Liver (tissue), 9 donors: Measurements from ENCODE around the gene MRPS23. TPM values are rescaled to one million over a fixed set of nuclear protein-coding genes. Genes with fewer than 3 reads are reported as not detected.

Source experiments
- DNase-seq: peaks from one replicate; pipeline ENCODE4 v3.0.0-alpha.2; 2017; ENCODE audit warnings: low spot score
- H3K27ac ChIP-seq, 2 donors: one replicate each; pipeline ENCODE4 v1.7.0; 2013; ENCODE audit warnings: inconsistent platforms in 2 of 2, low read length in 2 of 2, control low read depth in 1 of 2, low read depth in 1 of 2, mild to moderate bottlenecking in 1 of 2
- H3K27me3 ChIP-seq, 4 donors: one replicate each; pipeline versions ENCODE4 v1.6.1 to v1.7.0; 2013; ENCODE audit warnings: low read length in 3 of 4, inconsistent platforms in 1 of 4, mild to moderate bottlenecking in 1 of 4, moderate library complexity in 1 of 4; ENCODE audit not compliant: control insufficient read depth in 4 of 4, insufficient read depth in 4 of 4
- H3K36me3 ChIP-seq, 4 donors: one replicate each; pipeline versions ENCODE4 v1.6.1 to v1.7.0; 2013; ENCODE audit warnings: low read length in 3 of 4, mild to moderate bottlenecking in 3 of 4, low read depth in 1 of 4, moderate library complexity in 1 of 4; ENCODE audit not compliant: control insufficient read depth in 4 of 4, insufficient read depth in 3 of 4
- H3K4me1 ChIP-seq, 4 donors: one replicate each; pipeline versions ENCODE4 v1.6.1 to v1.7.0; 2013; ENCODE audit warnings: low read length in 3 of 4, mild to moderate bottlenecking in 3 of 4, moderate library complexity in 1 of 4; ENCODE audit not compliant: control insufficient read depth in 4 of 4, insufficient read depth in 4 of 4
- H3K4me3 ChIP-seq, 3 donors: one replicate each; pipeline versions ENCODE4 v1.6.1 to v1.7.0; 2013; ENCODE audit warnings: low read length in 3 of 3, control low read depth in 1 of 3, low read depth in 1 of 3, mild to moderate bottlenecking in 1 of 3
- H3K9ac ChIP-seq, 2 donors: one replicate each; pipeline ENCODE4 v1.7.0; 2013; ENCODE audit warnings: low read length in 2 of 2, mild to moderate bottlenecking in 2 of 2, moderate library complexity in 2 of 2, control low read depth in 1 of 2, low read depth in 1 of 2
- H3K9me3 ChIP-seq, 4 donors: one replicate each; pipeline versions ENCODE4 v1.6.1 to v1.7.0; 2013; ENCODE audit warnings: low read length in 3 of 4; ENCODE audit not compliant: control insufficient read depth in 4 of 4
- EGR1 ChIP-seq, 2 donors: IDR thresholded peaks; 2 replicates each; pipeline ENCODE4 v1.6.1; 2016 to 2018; ENCODE audit warnings: antibody characterized with exemption in 2 of 2, low read depth in 2 of 2
- FOXA2 ChIP-seq: IDR thresholded peaks from 2 replicates; pipeline ENCODE4 v1.6.1; 2016; ENCODE audit warnings: antibody characterized with exemption
- HNF4A ChIP-seq, 2 donors: conservative IDR thresholded peaks; 2 replicates each; pipeline ENCODE4 v1.6.1; 2016; ENCODE audit warnings: antibody characterized with exemption in 2 of 2, mild to moderate bottlenecking in 2 of 2
- NR2F2 ChIP-seq: IDR thresholded peaks from 2 replicates; pipeline ENCODE4 v1.6.1; 2016; ENCODE audit warnings: antibody characterized with exemption
- RAD21 ChIP-seq, 2 donors: IDR thresholded peaks; 2 replicates each; pipeline ENCODE4 v1.6.1; 2016; ENCODE audit warnings: antibody characterized with exemption in 2 of 2, mild to moderate bottlenecking in 2 of 2
- TAF1 ChIP-seq: conservative IDR thresholded peaks from 2 replicates; pipeline ENCODE4 v1.6.1; 2016; ENCODE audit warnings: antibody characterized with exemption, mild to moderate bottlenecking
- YY1 ChIP-seq: IDR thresholded peaks from 2 replicates; pipeline ENCODE4 v1.6.1; 2016; ENCODE audit warnings: antibody characterized with exemption, mild to moderate bottlenecking
- WGBS: extraction: QIAGEN DNeasy Blood & Tissue Kit; methylation state at CpG from one replicate; pipeline ENCODE4 v1.1.7; 2013; 5-methylcytosine and 5-hydroxymethylcytosine counted together
- polyA plus RNA-seq, 2 donors: library from polyadenylated mRNA; stranded (reverse) in 1 of 2; unstranded in 1 of 2; fragments of 200-250 nt in 1 of 2; fragments of >200 nt in 1 of 2; fragmentation: Nextera tagmentation in 1 of 2; extraction: Ambion mirVana in 1 of 2; gene quantifications; one replicate each; pipeline versions ENCODE4 v1.2.1 to v1.2.3, GENCODE V29; 2013 to 2015
- total RNA-seq, 2 donors: library from RNA; depleted of rRNA; stranded (reverse); fragments of >200 nt; gene quantifications; one replicate each; pipeline ENCODE4 v1.2.3, GENCODE V29; 2014
- TF ChIP-seq, protein P1 (sequence below): IDR thresholded peaks from 2 replicates; pipeline ENCODE4 v1.6.1; 2016; ENCODE audit warnings: antibody characterized with exemption
- TF ChIP-seq, protein P2 (sequence below): IDR thresholded peaks from 2 replicates; pipeline ENCODE4 v1.6.1; 2016; ENCODE audit warnings: antibody characterized with exemption
- TF ChIP-seq, protein P3 (sequence below): fragments of 150-350 bp; IDR thresholded peaks from 2 replicates; pipeline ENCODE4 v1.5.1; 2017; ENCODE audit warnings: improper control_type of control experiment, low read depth, low read length; ENCODE audit not compliant: missing input control
- donor health status: healthy.
- donor health status: healthy.
- donor health status: healthy.
- donor health status: healthy.
- donor health status: healthy.

MRPS23 gene
- total and polyA plus RNA-seq, 4 donors, result 9.8 to 24.3 (median 16.9) TPM

DNA sequence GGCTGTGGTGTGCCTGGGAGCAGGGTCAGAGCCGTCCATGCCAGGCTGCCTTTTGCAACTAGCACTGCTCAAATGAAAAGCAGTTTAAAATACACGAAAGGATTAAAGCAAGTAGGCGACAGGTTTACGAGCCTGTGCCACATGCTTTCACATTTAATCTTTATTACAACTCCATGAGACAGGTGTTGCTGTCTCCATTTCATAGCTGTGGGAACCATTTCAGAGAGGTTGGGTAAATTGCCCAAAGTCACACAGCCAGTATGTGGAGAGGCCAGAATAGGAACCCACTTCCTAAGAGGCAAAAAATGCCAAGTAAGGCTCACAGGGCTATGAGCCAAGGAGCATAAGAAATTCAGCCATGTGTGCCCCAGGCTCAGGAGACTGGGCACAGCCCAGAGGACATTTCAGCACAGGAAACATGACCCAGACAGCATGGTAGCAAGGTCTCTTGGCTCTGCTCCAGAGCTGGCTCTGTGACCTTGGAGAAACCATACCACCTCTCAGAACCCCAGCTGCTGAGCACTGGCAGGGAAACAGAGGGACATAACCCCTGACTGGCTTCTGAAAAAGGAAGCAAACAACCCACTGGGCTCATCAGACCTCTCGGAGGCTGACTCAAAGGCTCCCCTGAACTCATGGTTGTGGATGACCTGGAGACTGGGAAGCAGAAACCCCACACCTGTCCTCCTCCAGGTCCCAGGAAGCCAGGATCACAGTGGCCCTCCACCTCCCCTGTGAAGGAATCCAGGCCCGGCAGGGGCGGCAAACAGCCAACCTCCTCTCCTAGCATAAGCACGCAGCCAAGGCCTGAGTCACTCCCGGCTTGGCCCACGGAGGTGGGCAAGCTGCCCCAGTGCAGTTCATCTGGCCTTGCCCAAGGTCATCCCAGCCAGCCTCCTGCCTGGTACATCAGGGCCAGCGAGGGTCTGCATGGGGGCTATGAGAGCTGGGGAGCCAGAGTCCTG is 40.3 kb upstream of the MRPS23 start:
- Histone ChIP-seq H3K4me3 (no peak overlapping the region), H3K9ac (no peak overlapping the region), H3K4me1 (peaks cover 2 to 14% (median 8%) of the 10 kb centered on the region in 4 donors), H3K27me3 (no peaks in the 10 kb centered on the region), H3K9me3 (no peaks in the 10 kb centered on the region), H3K27ac (no peak overlapping the region), H3K36me3 (no peaks in the 10 kb centered on the region)
- DNase-seq, result no peak
- WGBS, result 83% methylated on average over 11 of the region's 11 CpGs
- TF ChIP-seq, protein P1, sequence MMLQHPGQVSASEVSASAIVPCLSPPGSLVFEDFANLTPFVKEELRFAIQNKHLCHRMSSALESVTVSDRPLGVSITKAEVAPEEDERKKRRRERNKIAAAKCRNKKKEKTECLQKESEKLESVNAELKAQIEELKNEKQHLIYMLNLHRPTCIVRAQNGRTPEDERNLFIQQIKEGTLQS, result no peak
- TF ChIP-seq EGR1 (IDR thresholded peaks at IDR 0.05; ENCODE audit: low read depth in 2 of 2), result no peak
- no peak for TF ChIP-seq YY1
- no peak for TF ChIP-seq NR2F2
- TF ChIP-seq, protein P2, sequence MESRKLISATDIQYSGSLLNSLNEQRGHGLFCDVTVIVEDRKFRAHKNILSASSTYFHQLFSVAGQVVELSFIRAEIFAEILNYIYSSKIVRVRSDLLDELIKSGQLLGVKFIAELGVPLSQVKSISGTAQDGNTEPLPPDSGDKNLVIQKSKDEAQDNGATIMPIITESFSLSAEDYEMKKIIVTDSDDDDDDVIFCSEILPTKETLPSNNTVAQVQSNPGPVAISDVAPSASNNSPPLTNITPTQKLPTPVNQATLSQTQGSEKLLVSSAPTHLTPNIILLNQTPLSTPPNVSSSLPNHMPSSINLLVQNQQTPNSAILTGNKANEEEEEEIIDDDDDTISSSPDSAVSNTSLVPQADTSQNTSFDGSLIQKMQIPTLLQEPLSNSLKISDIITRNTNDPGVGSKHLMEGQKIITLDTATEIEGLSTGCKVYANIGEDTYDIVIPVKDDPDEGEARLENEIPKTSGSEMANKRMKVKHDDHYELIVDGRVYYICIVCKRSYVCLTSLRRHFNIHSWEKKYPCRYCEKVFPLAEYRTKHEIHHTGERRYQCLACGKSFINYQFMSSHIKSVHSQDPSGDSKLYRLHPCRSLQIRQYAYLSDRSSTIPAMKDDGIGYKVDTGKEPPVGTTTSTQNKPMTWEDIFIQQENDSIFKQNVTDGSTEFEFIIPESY, result no peak
- TF ChIP-seq RAD21 (IDR thresholded peaks at IDR 0.05), result no peak
- no peak for TF ChIP-seq TAF1
- no peak for TF ChIP-seq FOXA2
- TF ChIP-seq HNF4A (conservative IDR thresholded peaks at IDR 0.05), result no peak

DNA sequence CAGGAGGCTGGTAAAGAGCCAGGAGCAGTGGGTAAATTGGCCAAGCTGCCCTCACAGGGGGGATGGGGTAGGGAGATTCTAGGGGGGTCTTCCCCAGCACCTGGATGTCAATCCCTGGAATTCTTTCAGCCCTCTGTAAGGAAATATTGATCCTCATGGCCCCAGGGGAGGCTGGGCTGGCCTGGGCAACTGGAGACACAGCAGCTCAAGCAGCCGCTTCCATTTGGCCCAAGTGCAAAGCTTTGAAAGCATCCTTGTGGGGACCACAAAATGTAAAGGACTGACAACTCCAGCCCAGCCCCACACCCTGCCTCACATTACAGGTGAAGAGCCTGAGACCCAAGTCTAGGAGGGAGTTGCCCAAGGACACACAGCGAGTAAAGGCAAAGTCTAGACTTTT is 39.4 kb upstream of the MRPS23 start:
- Histone ChIP-seq H3K27ac (no peak overlapping the region), H3K27me3 (no peaks in the 10 kb centered on the region), H3K9ac (no peak overlapping the region), H3K9me3 (no peaks in the 10 kb centered on the region), H3K4me3 (no peak overlapping the region), H3K4me1 (peaks cover 2 to 14% (median 8%) of the 10 kb centered on the region in 4 donors), H3K36me3 (no peaks in the 10 kb centered on the region)
- 96% methylated on average over 2 of the region's 2 CpGs for WGBS
- no peak for DNase-seq
- TF ChIP-seq NR2F2 (no peak), EGR1 (IDR thresholded peaks at IDR 0.05; ENCODE audit: low read depth in 2 of 2) (no peak), YY1 (no peak), FOXA2 (no peak)
- TF ChIP-seq, protein P3, sequence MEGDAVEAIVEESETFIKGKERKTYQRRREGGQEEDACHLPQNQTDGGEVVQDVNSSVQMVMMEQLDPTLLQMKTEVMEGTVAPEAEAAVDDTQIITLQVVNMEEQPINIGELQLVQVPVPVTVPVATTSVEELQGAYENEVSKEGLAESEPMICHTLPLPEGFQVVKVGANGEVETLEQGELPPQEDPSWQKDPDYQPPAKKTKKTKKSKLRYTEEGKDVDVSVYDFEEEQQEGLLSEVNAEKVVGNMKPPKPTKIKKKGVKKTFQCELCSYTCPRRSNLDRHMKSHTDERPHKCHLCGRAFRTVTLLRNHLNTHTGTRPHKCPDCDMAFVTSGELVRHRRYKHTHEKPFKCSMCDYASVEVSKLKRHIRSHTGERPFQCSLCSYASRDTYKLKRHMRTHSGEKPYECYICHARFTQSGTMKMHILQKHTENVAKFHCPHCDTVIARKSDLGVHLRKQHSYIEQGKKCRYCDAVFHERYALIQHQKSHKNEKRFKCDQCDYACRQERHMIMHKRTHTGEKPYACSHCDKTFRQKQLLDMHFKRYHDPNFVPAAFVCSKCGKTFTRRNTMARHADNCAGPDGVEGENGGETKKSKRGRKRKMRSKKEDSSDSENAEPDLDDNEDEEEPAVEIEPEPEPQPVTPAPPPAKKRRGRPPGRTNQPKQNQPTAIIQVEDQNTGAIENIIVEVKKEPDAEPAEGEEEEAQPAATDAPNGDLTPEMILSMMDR, result no peak
